Measurements from ENCODE around the gene YWHAG. TPM values are rescaled to one million over a fixed set of nuclear protein-coding genes. Genes with fewer than 3 reads are reported as not detected.

The YWHAG gene
- total RNA-seq, 1 donor from 2014 or later = 190 TPM

GRCh38 chr7:76394957-76395356 is 36.2 kb upstream of the YWHAG start:
- no peak for DNase-seq (ENCODE audit: low spot score)
- Histone ChIP-seq H3K4me3 (no peak overlapping the region), H3K27ac (no peak overlapping the region), H3K4me1 (peaks cover 6% of the 10 kb centered on the region), H3K4me2 (no peak overlapping the region), H3K9ac (no peak overlapping the region), H4K20me1 (ENCODE audit: low read depth) (no peaks in the 10 kb centered on the region), H3K27me3 (no peaks in the 10 kb centered on the region), H3K36me3 (no peaks in the 10 kb centered on the region), H2AFZ (replicated peaks) (no peak overlapping the region), H3K79me2 (ENCODE audit: low read depth) (no peaks in the 10 kb centered on the region), H3K9me3 (ENCODE audit: low read depth) (no peaks in the 10 kb centered on the region), H3F3A (ENCODE audit: low read depth) (peaks cover 25% of the 10 kb centered on the region)
- Mint-ChIP-seq H3K27ac (peak overlapping the region; percentile 60), H3K27me3 (ENCODE audit: insufficient read depth, low read depth) (peaks cover 8% of the 10 kb centered on the region), H3K36me3 (no peaks in the 10 kb centered on the region), H3K4me1 (peaks cover 35% of the 10 kb centered on the region), H3K4me3 (peak overlapping the region; percentile 49), H3K9me3 (no peaks in the 10 kb centered on the region)
- TF ChIP-seq EZH2phosphoT487 (IDR thresholded peaks at IDR 0.05) (no peak), EZH2 (IDR thresholded peaks at IDR 0.05) (no peak), CTCF (IDR thresholded peaks at IDR 0.05) (no peak)

- no peaks in the 10 kb centered on the region for H3K9me3 Mint-ChIP-seq
- H3K27me3 Mint-ChIP-seq (ENCODE audit: insufficient read depth, low read depth) = peaks cover 3% of the 10 kb centered on the region
- Histone ChIP-seq H3F3A (ENCODE audit: low read depth) (peaks cover 25% of the 10 kb centered on the region), H4K20me1 (ENCODE audit: low read depth) (no peaks in the 10 kb centered on the region), H3K27me3 (no peaks in the 10 kb centered on the region), H3K9me3 (ENCODE audit: low read depth) (no peaks in the 10 kb centered on the region), H3K79me2 (ENCODE audit: low read depth) (no peaks in the 10 kb centered on the region), H3K4me1 (peaks cover 13% of the 10 kb centered on the region), H3K36me3 (no peaks in the 10 kb centered on the region), H3K4me2 (peak overlapping the region; percentile 84), H2AFZ (replicated peaks) (peak overlapping the region; percentile 91), H3K27ac (no peak overlapping the region), H3K4me3 (peak overlapping the region; percentile 62), H3K9ac (no peak overlapping the region)
- peak overlapping the region; percentile 84 for H3K4me3 Mint-ChIP-seq
- H3K4me1 Mint-ChIP-seq = peaks cover 44% of the 10 kb centered on the region
- DNase-seq (ENCODE audit: low spot score) = peak; percentile 87
- H3K27ac Mint-ChIP-seq = peak overlapping the region; percentile 76
- H3K36me3 Mint-ChIP-seq = no peaks in the 10 kb centered on the region
- TF ChIP-seq CTCF (IDR thresholded peaks at IDR 0.05) = no peak
Measured at GRCh38 chr7:76393116-76394031, 34.6 kb upstream of the YWHAG start.

GRCh38 chr7:76392531-76393115 is 33.8 kb upstream of the YWHAG start:
- Mint-ChIP-seq H3K27ac (peak overlapping the region; percentile 76), H3K36me3 (no peaks in the 10 kb centered on the region), H3K4me1 (peaks cover 43% of the 10 kb centered on the region), H3K27me3 (ENCODE audit: insufficient read depth, low read depth) (peaks cover 3% of the 10 kb centered on the region), H3K9me3 (no peaks in the 10 kb centered on the region), H3K4me3 (peak overlapping the region; percentile 84)
- Histone ChIP-seq H3K9me3 (ENCODE audit: low read depth) (no peaks in the 10 kb centered on the region), H4K20me1 (ENCODE audit: low read depth) (no peaks in the 10 kb centered on the region), H3K27me3 (no peaks in the 10 kb centered on the region), H2AFZ (replicated peaks) (peak overlapping the region; percentile 91), H3K4me1 (peaks cover 13% of the 10 kb centered on the region), H3K79me2 (ENCODE audit: low read depth) (no peaks in the 10 kb centered on the region), H3K27ac (no peak overlapping the region), H3K36me3 (no peaks in the 10 kb centered on the region), H3K4me3 (peak overlapping the region; percentile 62), H3K9ac (no peak overlapping the region), H3K4me2 (peak overlapping the region; percentile 84), H3F3A (ENCODE audit: low read depth) (peaks cover 25% of the 10 kb centered on the region)
- no peak for TF ChIP-seq EZH2 (IDR thresholded peaks at IDR 0.05)
- no peak for TF ChIP-seq CTCF (IDR thresholded peaks at IDR 0.05)
- no peak for TF ChIP-seq EZH2phosphoT487 (IDR thresholded peaks at IDR 0.05)
- no peak for DNase-seq (ENCODE audit: low spot score)

All from neural progenitor cell (in vitro differentiated cells).